Stomach (tissue), 4 donors: ENCODE results near the gene B3GNT3.

Experiments used
- CTCF ChIP-seq, 7 experiments: fragments of 450-650 bp in 4 of 7; fragments of 200-600 bp in 3 of 7; sonication (generic) in 3 of 7; IDR thresholded peaks; one replicate each; pipeline ENCODE4 v1.5.1; 2016 to 2019; ENCODE audit warnings: antibody characterized with exemption in 7 of 7, control low read depth in 2 of 7, mild to moderate bottlenecking in 1 of 7
- EP300 ChIP-seq: sonication (generic); formaldehyde crosslinking; IDR thresholded peaks from one replicate; pipeline ENCODE4 v1.6.1; 2017; ENCODE audit warnings: antibody characterized with exemption
- POLR2AphosphoS5 ChIP-seq, 3 donors: sonication (generic); formaldehyde crosslinking; IDR thresholded peaks; one replicate each; pipeline ENCODE4 v1.6.1; 2016; ENCODE audit warnings: antibody characterized with exemption in 3 of 3

- TF ChIP-seq CTCF (IDR thresholded peaks at IDR 0.05) = no peak
- TF ChIP-seq POLR2AphosphoS5 (IDR thresholded peaks at IDR 0.05) = no peak
- TF ChIP-seq EP300 = no peak
Measured at GRCh38 chr19:17795495-17795856, 538 bp downstream of the B3GNT3 start.
